C4-2B (cell line): Measurements from ENCODE around the gene CIC.
A peak's percentile ranks its signal among the peaks of the same experiment; 100 is the strongest.
"Not testable (repeated sequence)": the region's sequence is repeated elsewhere in the genome, so short reads cannot be mapped to it uniquely, and the experiment has no call there.

Experiments used
- H3K27ac ChIP-seq: fragments of 450-650 bp; 2 replicates; pipeline ENCODE4 v1.5.1; 2017
- CTCF ChIP-seq: fragments of 450-650 bp; conservative IDR thresholded peaks from 2 replicates; pipeline ENCODE4 v1.5.1; 2017; ENCODE audit warnings: mild to moderate bottlenecking
- ZFX ChIP-seq: fragments of 450-650 bp; IDR thresholded peaks from 2 replicates; pipeline ENCODE4 v1.6.1; 2017

Gene CIC

DNA sequence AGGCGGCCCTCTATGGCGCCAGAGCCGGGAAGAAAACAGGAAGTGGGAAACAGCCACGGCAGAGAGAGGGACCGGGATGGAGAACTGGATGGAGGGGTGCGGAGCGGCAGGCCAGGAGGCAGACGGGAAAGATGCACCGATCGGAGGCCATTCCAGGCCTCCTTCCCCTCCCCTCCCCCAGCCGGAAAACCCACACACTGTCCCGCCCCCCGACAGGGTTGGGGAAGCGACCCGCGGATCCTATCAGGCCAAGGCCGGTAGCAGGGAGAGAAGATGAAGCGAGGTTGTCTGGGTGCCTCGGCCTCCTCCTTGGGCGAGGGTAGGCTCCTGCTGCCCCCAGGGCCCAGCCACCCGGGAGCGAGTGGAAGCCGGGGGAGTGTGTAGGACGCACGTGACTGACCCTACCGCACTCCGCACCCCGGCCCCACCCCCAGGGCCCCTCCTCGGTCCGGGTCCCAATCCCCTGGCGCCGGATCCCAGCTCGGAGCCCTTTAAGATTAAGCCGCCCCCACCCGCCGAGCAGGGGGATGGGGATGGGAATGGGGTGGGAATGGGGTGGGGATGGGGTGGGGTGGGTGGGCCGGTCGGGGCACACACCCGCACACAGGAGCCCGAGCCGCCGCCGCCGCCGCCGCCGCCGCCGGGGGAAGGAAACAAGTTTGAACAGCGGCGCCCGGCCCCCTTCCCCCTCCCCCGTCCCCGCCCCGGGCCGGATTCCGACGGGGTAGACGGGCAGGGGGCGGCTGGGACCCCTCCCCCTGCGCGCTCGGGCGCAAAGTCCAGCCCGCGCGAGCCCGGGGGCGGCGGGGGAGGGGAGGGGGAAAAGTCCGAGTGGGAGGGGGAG lies 15.6 kb upstream of the CIC start:
- no peak for TF ChIP-seq CTCF
- no peak for TF ChIP-seq ZFX
- H3K27ac ChIP-seq = peak overlapping the region; percentile 88

DNA sequence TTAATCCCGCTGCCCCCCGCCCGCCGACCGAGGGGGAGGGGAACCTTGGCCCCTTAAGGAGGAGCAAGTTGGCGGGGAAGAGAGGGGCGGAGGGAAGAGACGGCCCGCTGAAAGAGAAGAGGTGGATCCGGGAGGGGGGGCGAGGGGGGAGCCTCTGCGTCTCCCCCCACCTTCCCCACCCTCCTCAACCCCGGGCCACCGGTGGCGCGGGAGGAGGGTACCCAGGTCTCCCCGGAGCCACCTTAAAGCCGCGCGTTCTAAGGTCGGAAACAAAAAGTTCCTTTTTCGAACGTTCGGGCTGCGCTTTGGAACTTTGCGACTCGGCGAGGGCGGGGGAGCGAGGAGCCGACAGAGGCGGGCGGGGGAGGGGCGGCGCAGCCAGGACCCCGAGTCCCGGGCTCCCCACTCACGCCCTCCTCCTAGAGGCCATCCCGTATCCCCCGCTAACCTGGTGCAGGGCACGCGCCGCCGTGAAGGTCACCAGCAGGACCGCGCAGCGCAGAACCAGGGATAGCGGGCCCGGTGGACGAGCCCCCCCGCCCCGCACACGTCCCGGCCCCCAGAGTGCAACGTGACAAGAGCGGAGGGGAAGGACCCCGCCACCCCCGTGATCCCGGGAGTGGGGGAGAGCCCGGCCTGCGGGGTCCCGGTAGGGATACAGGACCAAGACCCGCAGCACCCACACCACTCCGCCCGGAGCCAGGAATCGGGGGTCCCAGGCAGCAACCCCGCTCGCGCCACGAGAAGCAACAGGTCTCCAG lies 14.8 kb upstream of the CIC start:
- TF ChIP-seq ZFX (no peak), CTCF (no peak)
- peak overlapping the region; percentile 88 for H3K27ac ChIP-seq

GRCh38 chr19:42254850-42255765 lies 13.9 kb upstream of the CIC start, which contains the start of gene ERF:
Gene ERF (minus strand): TSS chr19:42255128. CDS start chr19:42254999, 129 bp downstream.
- peak within 1 kb of the TSS; percentile 88 for H3K27ac ChIP-seq

GRCh38 chr19:42255766-42256745 lies 13.0 kb upstream of the CIC start:
- TF ChIP-seq ZFX (no peak), CTCF (no peak)
- H3K27ac ChIP-seq = peak overlapping the region; percentile 88

More at GRCh38 chr19:42254850-42255765, 13.9 kb upstream of the CIC start, which contains the start of gene ERF:
- TF ChIP-seq ZFX = no peak
- no peak for TF ChIP-seq CTCF

GRCh38 chr19:42257842-42258241 lies 11.2 kb upstream of the CIC start:
- H3K27ac ChIP-seq = not testable (repeated sequence)

GRCh38 chr19:42261763-42262162 lies 7.3 kb upstream of the CIC start:
- TF ChIP-seq ZFX (no peak), CTCF (no peak)
- H3K27ac ChIP-seq = no peak overlapping the region

DNA sequence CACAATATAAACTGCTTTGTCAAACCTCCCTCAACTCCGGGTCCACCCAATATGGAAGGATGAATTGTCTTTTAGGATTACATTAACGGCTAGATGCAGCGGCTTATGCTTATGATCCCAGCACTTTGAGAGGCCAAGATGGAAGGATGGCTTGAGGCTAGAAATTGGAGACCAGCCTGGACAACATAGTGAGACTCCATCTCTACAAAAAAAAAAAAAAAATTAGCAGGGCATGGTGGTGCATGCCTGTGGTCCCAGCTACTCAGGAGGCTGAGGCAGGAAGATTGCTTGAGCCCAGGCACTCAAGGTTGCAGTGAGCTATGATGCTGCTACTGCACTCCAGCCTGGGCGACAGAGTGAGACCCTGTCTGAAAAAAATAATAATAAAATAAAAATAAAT lies 2.9 kb upstream of the CIC start:
- H3K27ac ChIP-seq = not testable (repeated sequence)

DNA sequence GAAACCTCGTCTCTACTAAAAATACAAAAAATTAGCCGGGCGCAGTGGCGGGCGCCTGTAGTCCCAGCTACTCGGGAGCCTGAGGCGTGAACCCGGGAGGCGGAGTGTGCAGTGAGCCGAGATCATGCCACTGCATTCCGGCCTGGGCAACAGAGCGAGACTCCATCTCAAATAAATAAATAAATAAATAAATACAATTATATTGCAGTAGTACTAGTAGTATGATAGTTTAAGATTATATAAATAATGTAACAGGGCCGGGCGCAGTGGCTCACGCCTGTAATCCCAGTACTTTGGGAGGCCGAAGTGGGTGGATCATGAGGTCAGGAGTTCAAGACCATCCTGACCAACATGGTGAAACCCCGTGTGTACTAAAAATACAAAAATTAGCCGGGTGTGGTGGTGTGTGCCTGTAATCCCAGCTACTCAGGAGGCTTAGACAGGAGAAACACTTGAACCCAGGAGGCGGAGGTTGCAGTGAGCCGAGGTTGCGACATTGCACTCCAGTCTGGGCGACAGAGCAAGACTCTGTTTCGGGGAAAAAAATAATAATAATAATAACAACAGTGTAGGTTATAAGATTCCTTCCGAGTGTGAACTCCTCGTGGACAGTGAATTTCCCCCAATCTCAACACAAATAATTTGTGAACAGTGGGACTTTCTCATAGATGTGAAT lies 2.0 kb upstream of the CIC start:
- peak overlapping the region; percentile 89 for H3K27ac ChIP-seq
